A549 (cell line): ENCODE measurements around the gene PACS1. TPM values are rescaled to one million over a fixed set of nuclear protein-coding genes. Genes with fewer than 3 reads are reported as not detected.
"Not testable (repeated sequence)": the region's sequence is repeated elsewhere in the genome, so short reads cannot be mapped to it uniquely, and the experiment has no call there.

Source experiments
- ATAC-seq, 2 experiments: fragments of 200-7000 bp in 1 of 2; fragments of >200 bp in 1 of 2; cut with Nextera tagmentation in 1 of 2; cut with Tn5 transposase in 1 of 2; 3 replicates each; pipeline versions ENCODE4 v1.8.0 to v1.9.1; 2018 to 2020; ENCODE audit warnings: mild to moderate bottlenecking in 1 of 2, moderate library complexity in 1 of 2
- CTCF ChIA-PET: fragments of 300-600 bp; sonication (Branson Sonifier 250); formaldehyde crosslinking; extraction: SDS; loops from one replicate; lab custom pipeline; 2021; ENCODE audit warnings: antibody characterized with exemption, inconsistent platforms; lab: Yijun Ruan, JAX
- POLR2A ChIA-PET: fragments of 350-600 bp; formaldehyde crosslinking; extraction: SDS; loops from one replicate; lab custom pipeline; 2021; ENCODE audit warnings: antibody characterized with exemption, inconsistent platforms; lab: Yijun Ruan, JAX
- DNase-seq, 2 experiments: peaks; one replicate each; pipeline versions ENCODE4 v3.0.0 to v3.0.0-alpha.2; 2011 to 2016; ENCODE audit warnings: low read depth in 1 of 2, low spot score in 1 of 2
- FAIRE-seq: peaks from 2 replicates; lab custom pipeline; 2011; peaks lifted over from hg19 to GRCh38; lab: Jason Lieb, UNC
- H3K27ac ChIP-seq, 2 experiments: fragments of >200 bp; sonication (Bioruptor Twin); formaldehyde crosslinking; 3 replicates each; pipeline ENCODE4 v1.5.1; 2016 to 2017
- H3K4me1 ChIP-seq: fragments of >200 bp; sonication (Bioruptor Twin); formaldehyde crosslinking; 3 replicates; pipeline ENCODE4 v1.6.1; 2016
- H3K4me2 ChIP-seq: fragments of >200 bp; sonication (Bioruptor Twin); formaldehyde crosslinking; 3 replicates; pipeline ENCODE4 v1.6.1; 2016
- H3K4me3 ChIP-seq: fragments of >200 bp; sonication (Bioruptor Twin); formaldehyde crosslinking; 3 replicates; pipeline ENCODE4 v1.5.1; 2016
- H3K9me3 ChIP-seq: fragments of >200 bp; sonication (Bioruptor Twin); formaldehyde crosslinking; 3 replicates; pipeline ENCODE4 v1.6.1; 2016
- CBX2 ChIP-seq: fragments of 200-600 bp; sonication (generic); IDR thresholded peaks from 2 replicates; pipeline ENCODE4 v1.6.1; 2016; ENCODE audit warnings: low read depth, mild to moderate bottlenecking, borderline replicate concordance
- CEBPB ChIP-seq, 2 experiments: fragments of >200 bp in 1 of 2; sonication (Bioruptor Twin) in 1 of 2; formaldehyde crosslinking in 1 of 2; IDR thresholded peaks; 2 replicates each; pipeline ENCODE4 v1.6.1; 2012 to 2016
- ESRRA ChIP-seq: fragments of 150-350 bp; IDR thresholded peaks from 2 replicates; pipeline ENCODE4 v1.6.1; 2014; ENCODE audit warnings: mild to moderate bottlenecking, low read length, borderline replicate concordance
- FOSL2 ChIP-seq, 2 experiments: fragments of 450-650 bp in 1 of 2; fragments of >200 bp in 1 of 2; sonication (Bioruptor Twin) in 1 of 2; formaldehyde crosslinking; IDR thresholded peaks; 2 replicates each; pipeline versions ENCODE4 v1.5.0 to v1.6.1; 2016 to 2020; ENCODE audit warnings: mild to moderate bottlenecking in 1 of 2, moderate library complexity in 1 of 2
- GATA3 ChIP-seq: IDR thresholded peaks from 2 replicates; pipeline ENCODE4 v1.6.1; 2012; ENCODE audit warnings: borderline replicate concordance
- JUNB ChIP-seq: fragments of >200 bp; sonication (Bioruptor Twin); formaldehyde crosslinking; IDR thresholded peaks from 2 replicates; pipeline ENCODE4 v1.6.1; 2016
- MYC ChIP-seq: IDR thresholded peaks from 2 replicates; pipeline ENCODE4 v1.6.1; 2012; ENCODE audit warnings: mild to moderate bottlenecking, inconsistent platforms, low read length, improper control_type of control experiment, borderline replicate concordance
- NPAS2 ChIP-seq: fragments of 250-450 bp; sonication (Bioruptor Pico); IDR thresholded peaks from 2 replicates; pipeline ENCODE4 v1.8.0; 2022; ENCODE audit warnings: mild to moderate bottlenecking, moderate library complexity, borderline replicate concordance
- POLR2A ChIP-seq: IDR thresholded peaks from 2 replicates; pipeline ENCODE4 v1.6.1; 2012; ENCODE audit warnings: mild to moderate bottlenecking, low read length
- RFX5 ChIP-seq: fragments of 450-650 bp; IDR thresholded peaks from 2 replicates; pipeline ENCODE4 v1.7.1; 2014; ENCODE audit warnings: antibody characterized with exemption, mild to moderate bottlenecking, moderate library complexity
- WGBS: methylation state at CpG from one replicate; pipeline ENCODE4 v1.1.6; 2017; ENCODE audit errors: missing lambda C conversion rate; 5-methylcytosine and 5-hydroxymethylcytosine counted together
- polyA plus RNA-seq, 4 experiments: library from polyadenylated mRNA; depleted of rRNA in 3 of 4; stranded (reverse); fragments of >200 nt; fragmentation: RNase III in 1 of 4; extraction: RNeasy Plus Mini Kit Qiagen cat#74134 plus additional on column Dnase treatment in 1 of 4; gene quantifications; 2 replicates in 3 of 4; 3 replicates in 1 of 4; pipeline ENCODE4 v1.2.3, GENCODE V29; 2011 to 2017
- TF ChIP-seq, protein P1 (sequence below): fragments of >200 bp; sonication (Bioruptor Twin); formaldehyde crosslinking; IDR thresholded peaks from 3 replicates; pipeline ENCODE4 v1.6.1; 2016
- TF ChIP-seq, protein P2 (sequence below): IDR thresholded peaks from 2 replicates; pipeline ENCODE4 v1.6.1; 2012
- TF ChIP-seq, protein P3 (sequence below): fragments of 450-650 bp; IDR thresholded peaks from 2 replicates; pipeline ENCODE4 v1.6.1; 2014; ENCODE audit warnings: antibody characterized with exemption

The PACS1 gene
- polyA plus RNA-seq, 2 of the 4 experiments (the other 2 are of a cell fraction), result 48.2 to 59.1 TPM

DNA sequence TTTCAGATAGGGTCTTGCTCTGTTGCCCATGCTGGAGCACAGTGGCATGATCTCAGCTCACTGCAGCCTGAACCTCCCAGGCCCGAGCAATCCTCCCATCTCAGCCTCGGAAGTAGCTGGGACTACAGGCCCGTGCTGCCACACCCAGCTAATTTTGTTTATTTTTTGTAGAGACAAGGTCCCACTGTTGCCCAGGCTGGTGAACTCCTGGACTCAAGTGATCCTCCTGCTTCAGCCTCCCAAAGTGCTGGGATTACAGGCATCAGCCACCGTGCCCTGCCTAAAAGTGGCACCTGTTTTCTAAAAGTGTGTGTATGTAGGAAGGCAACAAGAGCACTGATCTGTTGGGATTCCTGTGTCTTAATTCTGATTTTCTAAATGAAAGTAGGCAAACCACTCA lies 20.2 kb downstream of the PACS1 start:
- DNase-seq (no peak), FAIRE-seq (no peak), ATAC-seq (no peak)
- H3K4me1 ChIP-seq, result peaks cover 10% of the 10 kb centered on the region
- H3K4me3 ChIP-seq, result no peak overlapping the region
- TF ChIP-seq RFX5 (no peak), CBX2 (no peak), FOSL2 (IDR thresholded peaks at IDR 0.05) (no peak), FOSL2 (CRISPR knock-in tag; IDR thresholded peaks at IDR 0.05) (no peak), JUNB (no peak), CEBPB (IDR thresholded peaks at IDR 0.05) (no peak), NPAS2 (CRISPR knock-in tag) (no peak), ESRRA (no peak), GATA3 (no peak)
- TF ChIP-seq, protein P1, sequence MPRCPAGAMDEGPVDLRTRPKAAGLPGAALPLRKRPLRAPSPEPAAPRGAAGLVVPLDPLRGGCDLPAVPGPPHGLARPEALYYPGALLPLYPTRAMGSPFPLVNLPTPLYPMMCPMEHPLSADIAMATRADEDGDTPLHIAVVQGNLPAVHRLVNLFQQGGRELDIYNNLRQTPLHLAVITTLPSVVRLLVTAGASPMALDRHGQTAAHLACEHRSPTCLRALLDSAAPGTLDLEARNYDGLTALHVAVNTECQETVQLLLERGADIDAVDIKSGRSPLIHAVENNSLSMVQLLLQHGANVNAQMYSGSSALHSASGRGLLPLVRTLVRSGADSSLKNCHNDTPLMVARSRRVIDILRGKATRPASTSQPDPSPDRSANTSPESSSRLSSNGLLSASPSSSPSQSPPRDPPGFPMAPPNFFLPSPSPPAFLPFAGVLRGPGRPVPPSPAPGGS, result no peak
- H3K27ac ChIP-seq, result peak overlapping the region in 1 of 2 experiments; percentile 27; a peak in 1 of 6 replicates
- 71% methylated on average over 4 of the region's 4 CpGs for WGBS
- H3K9me3 ChIP-seq, result no peaks in the 10 kb centered on the region
- POLR2A ChIA-PET, result no interaction called here
- no peak overlapping the region for H3K4me2 ChIP-seq
- CTCF ChIA-PET, result interaction anchor here (1.2 to 2.5 kb wide), 2 partner anchors 12 to 43 kb away, joined by 3 to 5 read pairs; no protein-coding TSS in a partner anchor

DNA sequence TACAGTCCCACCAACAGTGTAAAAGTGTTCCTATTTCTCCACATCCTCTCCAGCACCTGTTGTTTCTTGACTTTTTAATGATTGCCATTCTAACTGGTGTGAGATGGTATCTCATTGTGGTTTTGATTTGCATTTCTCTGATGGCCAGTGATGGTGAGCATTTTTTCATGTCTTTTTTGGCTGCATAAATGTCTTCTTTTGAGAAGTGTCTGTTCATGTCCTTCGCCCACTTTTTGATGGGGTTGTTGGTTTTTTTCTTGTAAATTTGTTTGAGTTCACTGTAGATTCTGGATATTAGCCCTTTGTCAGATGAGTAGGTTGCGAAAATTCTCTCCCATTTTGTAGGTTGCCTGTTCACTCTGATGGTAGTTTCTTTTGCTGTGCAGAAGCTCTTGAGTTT lies 22.1 kb downstream of the PACS1 start:
- ATAC-seq, CTCF ChIA-PET, H3K4me1 ChIP-seq, H3K4me2 ChIP-seq, H3K9me3 ChIP-seq, H3K4me3 ChIP-seq, POLR2A ChIA-PET, DNase-seq, H3K27ac ChIP-seq, FAIRE-seq: not testable (repeated sequence)
- 96% methylated on average over 2 of the region's 2 CpGs for WGBS

DNA sequence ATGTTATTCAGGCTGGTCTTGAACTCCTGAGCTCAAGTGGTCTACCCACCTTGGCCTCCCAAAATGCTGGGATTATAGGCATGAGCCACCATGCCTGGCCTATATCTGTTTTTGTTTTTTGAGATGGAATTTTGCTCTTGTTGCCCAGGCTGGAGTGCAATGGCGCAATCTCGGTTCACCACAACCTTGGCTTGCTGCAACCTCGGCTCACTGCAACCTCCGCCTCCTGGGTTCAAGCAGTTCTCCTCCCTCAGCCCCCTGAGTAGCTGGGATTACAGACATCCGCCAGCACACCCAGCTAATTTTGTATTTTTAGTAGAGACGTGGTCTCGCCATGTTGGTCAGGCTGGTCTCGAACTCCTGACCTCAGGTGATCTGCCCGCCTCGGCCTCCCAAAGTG lies 29.7 kb downstream of the PACS1 start:
- POLR2A ChIA-PET, ATAC-seq, H3K4me3 ChIP-seq, DNase-seq, H3K9me3 ChIP-seq, FAIRE-seq: not testable (repeated sequence)
- 0 out of 4 replicates have a peak, but pooled peaks of 1 of the 2 experiments have one; percentile 32 for TF ChIP-seq CEBPB (IDR thresholded peaks at IDR 0.05)
- Histone ChIP-seq H3K27ac (peak overlapping the region; percentile 51 to 72; a peak in 2 of 6 replicates), H3K4me1 (peaks cover 49% of the 10 kb centered on the region), H3K4me2 (peak overlapping the region; percentile 61; the same call in 2 of the 3 replicates)
- WGBS, result 95% methylated on average over 10 of the region's 10 CpGs
- CTCF ChIA-PET, result interaction anchor here (1.0 to 1.3 kb wide), 2 partner anchors 18 to 31 kb away, joined by 3 to 6 read pairs; no protein-coding TSS in a partner anchor

DNA sequence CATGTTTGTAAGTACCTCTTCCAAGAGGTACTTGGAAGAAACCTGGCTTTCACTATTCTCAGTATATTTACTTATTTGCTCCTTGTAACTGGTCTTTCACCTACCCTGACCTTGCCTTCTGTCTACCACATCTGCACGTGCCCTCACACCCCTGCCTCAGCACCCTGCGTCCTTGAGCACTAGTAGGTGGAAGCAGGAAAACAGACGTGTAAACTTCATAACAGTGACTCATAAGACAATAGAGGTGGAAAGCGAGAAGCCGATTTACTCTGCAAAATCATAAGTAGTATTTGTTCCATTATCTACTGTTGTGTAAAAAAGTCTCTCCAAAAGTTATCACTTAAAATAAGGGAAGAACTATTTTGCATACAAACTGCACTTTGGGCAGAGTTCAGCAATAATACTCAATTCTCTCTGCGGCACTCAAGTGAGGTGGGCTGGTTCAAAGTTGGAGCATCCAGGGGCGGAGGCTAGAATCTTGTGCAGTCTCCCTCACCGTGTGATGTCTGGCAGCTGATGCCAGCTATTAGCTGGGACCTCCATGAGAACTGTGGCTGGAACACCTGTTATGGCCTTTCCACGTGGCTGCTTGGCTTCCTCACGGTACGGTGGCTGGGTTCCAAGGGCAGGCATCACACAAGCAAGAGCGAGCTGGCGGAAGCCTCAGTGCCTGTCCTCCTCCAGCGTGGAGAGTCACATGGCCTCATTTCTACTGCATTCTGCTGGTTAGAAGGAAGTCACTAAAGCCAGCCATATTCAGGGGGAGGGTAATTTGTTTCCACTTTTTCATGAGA lies 30.4 kb downstream of the PACS1 start:
- H3K27ac ChIP-seq, result peak overlapping the region; percentile 51 to 72
- peak overlapping the region; percentile 61 for H3K4me2 ChIP-seq
- WGBS, result 44% methylated on average over 14 of the region's 14 CpGs
- no peak overlapping the region for H3K4me3 ChIP-seq
- ATAC-seq (peak; percentile 82; a peak in 5 of 6 replicates), DNase-seq (peak; percentile 36 to 59), FAIRE-seq (no peak)
- ChIA-PET POLR2A (interaction anchor here (0.7 kb wide), 1 partner anchor 12 kb away, joined by 3 read pairs; no protein-coding TSS in a partner anchor), CTCF (interaction anchor here (0.7 to 1.0 kb wide), 2 partner anchors 19 to 34 kb away, joined by 3 read pairs; no protein-coding TSS in a partner anchor)
- peaks cover 56% of the 10 kb centered on the region for H3K4me1 ChIP-seq
- TF ChIP-seq, protein P2, sequence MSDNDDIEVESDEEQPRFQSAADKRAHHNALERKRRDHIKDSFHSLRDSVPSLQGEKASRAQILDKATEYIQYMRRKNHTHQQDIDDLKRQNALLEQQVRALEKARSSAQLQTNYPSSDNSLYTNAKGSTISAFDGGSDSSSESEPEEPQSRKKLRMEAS, result peak; percentile 38; the same call in 1 of the 2 replicates
- TF ChIP-seq MYC, result peak; percentile 77
- TF ChIP-seq, protein P3, sequence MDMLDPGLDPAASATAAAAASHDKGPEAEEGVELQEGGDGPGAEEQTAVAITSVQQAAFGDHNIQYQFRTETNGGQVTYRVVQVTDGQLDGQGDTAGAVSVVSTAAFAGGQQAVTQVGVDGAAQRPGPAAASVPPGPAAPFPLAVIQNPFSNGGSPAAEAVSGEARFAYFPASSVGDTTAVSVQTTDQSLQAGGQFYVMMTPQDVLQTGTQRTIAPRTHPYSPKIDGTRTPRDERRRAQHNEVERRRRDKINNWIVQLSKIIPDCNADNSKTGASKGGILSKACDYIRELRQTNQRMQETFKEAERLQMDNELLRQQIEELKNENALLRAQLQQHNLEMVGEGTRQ, result peak; percentile 46; the same call in 1 of the 2 replicates
- TF ChIP-seq POLR2A, result no peak
- no peaks in the 10 kb centered on the region for H3K9me3 ChIP-seq
